Amniotic stem cell (primary cell): ENCODE measurements around the gene LHX4.

Experiments
- DNase-seq: peaks from one replicate; lab custom pipeline; 2025; lab: John Stamatoyannopoulos, UW

LHX4 gene

DNA sequence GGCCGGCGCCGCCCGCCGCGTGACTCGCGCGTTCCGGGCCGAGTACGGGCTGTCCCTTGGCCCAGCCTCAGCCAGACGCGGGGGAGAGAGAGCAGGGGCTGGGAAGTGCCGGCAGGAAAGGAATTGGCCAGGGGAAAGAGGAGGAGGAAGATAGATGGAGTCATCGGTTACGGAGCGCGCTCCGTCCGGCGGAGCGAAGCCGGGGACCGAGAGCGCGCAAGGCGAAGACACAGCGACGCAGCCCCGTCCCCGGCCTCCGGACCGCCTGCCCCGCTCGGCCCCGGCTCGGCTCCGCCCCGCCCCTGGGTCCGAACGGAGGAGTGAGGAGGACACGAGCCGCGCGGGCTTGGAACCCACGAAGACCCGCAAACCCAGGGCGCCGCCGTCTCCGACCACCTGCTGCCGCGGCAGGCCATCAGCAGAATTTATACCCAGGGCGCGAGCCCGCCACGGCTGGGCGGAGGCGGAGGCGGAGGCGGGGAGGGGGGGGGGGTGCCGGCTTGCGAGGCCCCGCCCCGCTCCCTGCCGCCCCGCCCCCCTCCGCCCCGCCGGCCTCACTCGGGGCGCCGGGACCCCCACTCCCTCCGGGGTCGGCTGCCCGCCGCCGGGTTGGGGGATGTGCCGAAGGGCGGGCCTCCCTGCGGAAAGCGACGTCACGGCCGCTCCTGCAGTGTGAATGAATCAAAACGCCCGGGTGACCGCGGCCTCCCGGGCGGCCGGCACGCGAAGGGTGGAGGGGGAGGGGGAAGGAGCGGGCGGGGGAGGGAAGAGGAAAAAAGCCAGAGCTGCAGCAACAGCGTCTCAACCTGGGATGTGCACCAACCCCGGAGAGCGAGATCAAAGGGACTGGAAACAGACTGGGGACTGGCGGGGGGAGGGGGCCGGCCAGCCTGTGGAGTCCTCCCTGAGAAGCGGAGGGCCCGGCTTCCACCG lies at the start of gene LHX4:
LHX4 (plus strand) TSS at position 782 of the 933 bp plus-strand sequence. CDS start 266 bp downstream, outside the sequence.
- no peak for DNase-seq

DNA sequence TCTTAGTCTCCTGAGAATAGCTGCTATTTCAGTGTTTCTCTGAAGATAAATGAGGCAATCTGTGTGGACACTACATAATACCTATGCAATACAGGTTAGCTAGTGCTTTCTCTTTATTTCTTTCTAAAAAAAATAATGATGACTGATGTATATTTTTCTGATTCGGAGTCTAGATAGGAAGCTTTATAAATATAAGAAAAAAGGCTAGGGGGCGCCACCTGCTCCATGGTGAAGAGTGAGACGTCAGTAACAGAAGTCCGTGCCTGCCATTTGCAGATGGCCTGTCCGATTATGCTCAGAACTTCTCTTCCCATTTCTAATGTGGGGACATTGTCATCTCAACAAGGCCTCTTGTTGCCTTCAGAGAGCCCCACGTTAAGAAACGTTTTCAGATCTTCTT lies 49.0 kb upstream of the LHX4 start:
- no peak for DNase-seq

DNA sequence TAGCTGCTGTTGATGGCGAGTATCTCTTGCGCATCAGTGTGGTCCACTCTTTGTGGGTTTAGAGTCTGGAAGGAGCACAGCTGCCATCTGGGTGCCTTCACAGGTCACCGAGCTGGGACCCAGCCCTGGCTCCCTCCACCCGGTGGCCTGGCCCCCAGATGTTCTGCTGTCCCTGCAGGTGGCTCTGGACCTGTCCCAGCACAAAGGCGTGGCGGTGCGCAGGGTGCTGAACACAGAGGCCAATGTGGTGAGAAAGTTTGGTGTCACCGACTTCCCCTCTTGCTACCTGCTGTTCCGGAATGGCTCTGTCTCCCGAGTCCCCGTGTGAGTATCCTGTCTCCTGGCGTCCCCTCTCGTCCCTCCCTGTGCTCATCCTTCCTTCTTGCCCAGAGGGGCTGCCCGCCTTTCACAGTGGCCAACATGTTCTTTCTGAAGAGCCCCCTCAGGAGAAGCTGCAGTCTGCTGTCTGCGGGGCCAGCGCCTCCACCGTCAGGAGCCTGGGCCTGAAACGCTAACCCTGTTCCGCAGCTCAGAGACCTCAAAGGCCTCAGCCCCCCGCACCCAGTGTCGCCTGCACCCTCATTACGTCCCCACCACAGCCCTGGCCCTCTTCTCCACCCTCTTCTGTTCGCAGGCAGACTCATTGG lies 47.9 kb upstream of the LHX4 start:
- DNase-seq, result no peak

DNA sequence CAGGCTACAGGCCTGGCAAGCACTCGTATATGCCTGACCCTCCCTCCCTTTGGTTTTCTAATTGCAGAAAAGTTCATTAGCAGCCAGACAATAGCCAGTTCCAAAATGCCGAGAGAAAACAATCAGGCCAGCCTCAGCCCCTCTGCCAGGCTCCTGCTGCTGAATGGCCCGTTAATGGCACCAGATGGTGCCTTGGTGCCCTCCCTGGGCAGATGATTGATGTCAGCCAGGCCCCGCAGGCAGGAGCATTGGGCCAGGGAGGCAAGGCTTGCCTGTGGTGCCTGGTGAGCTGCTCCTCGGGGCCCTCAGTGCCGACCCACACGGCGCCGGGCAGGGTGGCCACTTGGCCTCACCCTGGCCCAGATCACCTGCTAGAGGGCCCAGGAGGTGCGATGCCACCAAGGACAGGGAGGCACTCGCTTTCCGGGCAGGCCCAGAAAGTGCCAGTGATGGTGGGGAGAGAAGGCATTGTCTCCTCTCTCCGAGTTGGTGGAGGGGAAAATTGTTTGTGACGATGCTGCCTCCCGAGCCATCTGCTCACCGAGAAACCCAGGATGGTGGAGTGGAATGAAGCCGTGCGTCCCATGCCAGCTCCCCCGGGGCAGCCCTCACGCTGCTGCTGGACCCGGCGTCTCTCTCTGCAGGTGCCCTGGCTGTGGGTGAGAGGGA lies 47.3 kb upstream of the LHX4 start:
- no peak for DNase-seq

DNA sequence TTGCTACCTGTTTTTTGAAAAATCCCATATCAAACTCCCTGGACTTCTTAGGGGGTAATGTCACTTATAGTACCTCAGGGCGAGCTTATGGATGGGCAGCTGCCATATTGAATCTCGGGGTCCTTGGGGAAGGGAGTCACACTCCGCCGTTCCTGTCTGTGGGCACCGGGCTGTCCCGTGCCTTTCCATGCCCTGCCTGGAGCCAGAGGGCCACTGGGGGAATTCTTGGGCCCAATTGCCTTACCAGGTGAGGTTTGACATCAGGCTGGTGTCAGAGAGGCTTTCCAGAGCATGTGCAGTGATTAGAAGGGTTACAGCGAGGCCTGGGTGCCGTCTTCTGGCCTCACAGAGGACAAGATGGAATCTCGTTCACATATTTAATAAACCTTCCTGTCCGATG lies 46.6 kb upstream of the LHX4 start:
- no peak for DNase-seq

DNA sequence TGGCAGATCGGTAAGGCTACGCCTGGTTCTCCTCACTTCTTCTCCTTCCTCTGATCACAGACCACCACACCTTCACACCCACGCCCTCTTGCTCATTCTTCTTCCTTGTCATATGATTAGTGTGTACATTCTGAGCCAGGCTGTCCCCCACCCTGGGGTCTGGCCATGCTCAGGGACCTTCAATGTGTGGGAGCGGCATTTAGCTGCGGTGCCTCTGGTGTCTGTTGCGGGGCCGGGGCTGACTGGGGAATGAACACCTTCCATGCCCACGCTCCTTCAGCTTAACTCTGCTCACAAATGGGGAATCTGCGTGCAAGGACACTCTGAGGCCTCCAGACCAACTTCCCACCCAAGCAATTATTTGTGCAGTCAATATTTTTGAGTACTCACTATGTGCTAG lies 46.0 kb upstream of the LHX4 start:
- DNase-seq, result no peak

DNA sequence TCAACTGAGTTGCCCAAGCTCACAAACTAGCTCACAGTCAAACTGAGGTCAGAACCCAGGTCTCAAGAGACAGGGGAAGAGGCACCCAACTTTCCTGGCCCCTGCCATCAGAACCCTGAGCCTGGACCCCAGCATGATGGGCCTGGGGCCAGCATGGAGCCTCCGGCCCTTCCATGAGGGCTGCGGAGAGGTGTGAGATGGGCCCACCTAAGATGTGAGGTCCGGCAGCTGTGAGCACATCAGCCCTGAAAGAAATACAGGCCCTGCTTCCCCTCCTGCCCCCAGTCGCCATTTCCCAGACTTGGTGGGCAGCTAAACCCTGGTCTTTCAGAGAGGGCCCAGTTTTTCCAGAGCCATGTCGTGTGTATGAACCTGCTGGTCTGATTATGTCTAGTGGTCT lies 44.8 kb upstream of the LHX4 start:
- DNase-seq, result no peak

DNA sequence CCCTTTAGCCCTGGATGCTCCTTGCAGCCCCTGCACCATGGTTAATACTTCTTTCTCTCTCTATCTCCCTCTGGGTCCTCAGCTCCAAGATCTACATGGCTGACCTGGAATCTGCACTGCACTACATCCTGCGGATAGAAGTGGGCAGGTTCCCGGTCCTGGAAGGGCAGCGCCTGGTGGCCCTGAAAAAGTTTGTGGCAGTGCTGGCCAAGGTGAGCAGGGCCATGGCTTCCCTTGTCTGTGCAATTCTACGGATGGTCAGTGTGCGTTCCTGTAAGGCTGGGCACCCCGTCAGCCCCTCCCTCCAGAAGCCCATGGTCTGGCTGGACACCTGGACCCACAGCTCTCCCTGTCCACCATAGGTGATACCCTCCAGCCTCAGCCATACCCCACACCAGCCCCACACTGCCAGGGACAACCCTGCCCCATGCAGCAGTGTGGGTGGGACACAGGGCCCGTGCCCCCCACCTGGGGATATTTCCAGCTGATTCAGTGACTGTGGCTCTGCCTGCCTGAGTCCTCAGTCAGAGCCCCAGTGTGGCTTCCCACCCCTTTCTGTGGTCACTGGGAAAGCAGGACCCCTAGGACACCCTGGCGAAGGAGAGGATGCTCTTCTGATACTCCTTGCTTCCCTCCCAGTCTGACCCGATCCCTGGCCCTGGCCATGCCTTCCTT lies 44.0 kb upstream of the LHX4 start:
- no peak for DNase-seq

DNA sequence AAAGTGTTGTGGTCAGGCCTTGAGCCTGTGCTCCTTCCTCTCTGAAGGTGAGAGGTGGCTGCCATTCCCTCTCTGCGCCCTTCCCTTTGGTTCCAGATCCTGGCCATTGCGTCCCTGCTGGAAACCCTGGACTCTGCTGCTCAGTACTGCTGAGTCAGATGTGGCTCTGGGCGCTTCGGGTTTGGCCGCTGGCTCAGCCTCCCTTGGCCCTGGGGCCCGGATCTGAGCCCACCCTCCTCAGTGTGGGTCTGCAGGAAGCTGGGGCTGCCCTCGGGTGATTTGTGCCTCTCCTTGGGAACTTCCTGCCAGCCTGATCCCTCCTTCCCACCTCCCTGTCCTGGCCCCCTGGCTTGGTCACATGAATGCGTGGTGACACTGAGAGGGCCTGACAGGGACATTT lies 43.2 kb upstream of the LHX4 start:
- no peak for DNase-seq

DNA sequence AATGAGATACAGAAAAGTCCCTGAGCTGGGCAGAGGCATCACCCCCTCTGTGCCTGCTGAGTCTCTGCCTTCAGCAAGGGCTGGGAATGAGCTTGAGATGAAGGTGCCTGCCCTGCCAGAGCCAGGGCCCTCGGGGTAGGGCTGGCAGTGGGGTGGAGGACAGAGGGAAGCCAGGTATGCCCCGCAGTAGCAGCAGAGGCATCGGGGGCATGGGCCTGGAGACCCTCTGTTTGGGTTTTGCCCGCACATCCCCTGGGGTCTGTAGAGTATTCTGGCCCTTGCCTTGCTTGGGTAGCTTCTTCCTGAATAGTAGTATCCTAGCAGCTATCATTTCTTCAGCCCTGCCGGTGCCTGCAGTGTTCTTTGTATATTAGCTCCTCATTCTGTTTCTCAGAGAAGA lies 42.4 kb upstream of the LHX4 start:
- DNase-seq, result no peak

DNA sequence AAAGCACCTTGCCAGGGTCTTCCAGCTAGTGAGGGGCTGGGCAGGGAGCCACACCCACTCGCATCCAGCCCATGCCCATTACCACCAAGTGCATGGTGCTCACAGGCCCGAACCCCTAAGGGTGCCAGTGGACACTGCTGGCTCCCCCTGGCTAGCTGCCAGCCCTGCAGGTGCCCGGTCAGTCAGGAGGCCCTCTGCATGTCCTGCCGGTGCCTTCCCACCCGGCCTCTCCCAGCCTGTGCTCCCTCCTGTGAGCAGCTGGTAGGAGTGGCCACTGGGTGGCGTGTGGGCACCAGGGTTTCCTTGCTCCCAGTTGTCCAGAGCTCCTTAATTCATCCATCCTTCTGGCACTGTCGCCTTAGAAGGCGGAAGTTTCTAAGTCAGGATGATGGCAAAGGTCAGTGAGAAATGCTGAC lies 42.0 kb upstream of the LHX4 start:
- no peak for DNase-seq

DNA sequence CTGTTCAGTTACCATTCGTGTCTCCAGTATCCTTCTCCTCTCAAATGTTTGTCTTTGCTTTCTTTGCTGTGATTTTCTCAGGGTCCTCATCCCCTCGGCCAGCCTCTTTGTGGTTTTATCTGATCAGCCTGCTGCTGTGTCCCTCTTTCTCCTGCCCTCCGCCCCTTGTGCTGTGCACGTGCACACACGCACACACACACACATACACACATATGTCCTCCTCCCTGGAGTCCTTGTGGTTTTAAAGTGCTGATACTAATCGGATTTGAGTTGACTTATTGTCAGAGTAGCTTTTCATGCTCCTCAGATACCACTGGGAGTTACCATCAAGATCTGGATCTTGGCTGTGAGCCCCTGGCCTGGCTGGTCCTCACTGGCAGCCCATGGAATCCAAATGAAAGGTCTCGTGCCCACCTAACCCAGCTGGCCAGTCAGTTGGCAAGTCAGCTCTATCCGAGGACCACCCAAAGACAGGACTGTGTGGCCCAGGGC lies 41.3 kb upstream of the LHX4 start:
- DNase-seq, result no peak

DNA sequence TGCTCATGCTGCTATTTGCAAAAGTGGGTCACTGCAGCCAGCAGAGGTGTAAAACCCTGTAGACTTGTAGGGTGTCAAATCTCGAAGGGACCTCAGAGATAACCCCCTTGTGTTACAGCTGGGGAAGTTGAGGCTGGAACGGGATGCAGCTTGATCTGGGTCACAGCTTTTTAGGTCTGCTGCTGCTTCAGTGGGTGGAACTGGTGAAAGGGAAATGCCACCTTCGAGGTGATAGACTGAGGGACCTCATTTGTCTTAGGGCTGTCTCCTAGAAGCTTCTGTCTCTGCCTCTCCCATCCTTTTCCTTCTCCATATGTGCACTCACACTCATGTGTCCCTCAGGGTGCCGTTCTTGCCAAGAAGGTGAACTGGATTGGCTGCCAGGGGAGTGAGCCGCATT lies 40.0 kb upstream of the LHX4 start:
- no peak for DNase-seq

DNA sequence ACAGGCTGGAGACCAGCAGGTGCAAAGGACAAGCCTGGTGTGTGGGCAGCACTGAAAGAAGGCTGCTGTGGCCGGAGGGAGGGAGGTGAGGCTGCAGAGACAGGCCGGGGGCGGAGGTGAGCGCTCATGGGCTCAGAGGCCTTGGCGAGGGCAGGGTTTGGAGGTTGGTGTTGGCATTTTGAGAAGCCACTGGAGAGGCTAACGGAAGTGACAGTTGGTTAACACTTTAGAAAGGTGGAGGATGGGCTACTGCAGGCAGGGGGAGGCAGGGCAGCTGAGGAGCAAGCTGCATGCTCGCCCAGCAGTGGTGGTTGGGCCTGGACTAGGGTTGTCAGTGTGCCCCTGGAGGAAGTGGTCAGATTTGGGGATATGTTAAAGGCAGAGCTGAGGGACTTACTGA lies 37.9 kb upstream of the LHX4 start:
- no peak for DNase-seq

DNA sequence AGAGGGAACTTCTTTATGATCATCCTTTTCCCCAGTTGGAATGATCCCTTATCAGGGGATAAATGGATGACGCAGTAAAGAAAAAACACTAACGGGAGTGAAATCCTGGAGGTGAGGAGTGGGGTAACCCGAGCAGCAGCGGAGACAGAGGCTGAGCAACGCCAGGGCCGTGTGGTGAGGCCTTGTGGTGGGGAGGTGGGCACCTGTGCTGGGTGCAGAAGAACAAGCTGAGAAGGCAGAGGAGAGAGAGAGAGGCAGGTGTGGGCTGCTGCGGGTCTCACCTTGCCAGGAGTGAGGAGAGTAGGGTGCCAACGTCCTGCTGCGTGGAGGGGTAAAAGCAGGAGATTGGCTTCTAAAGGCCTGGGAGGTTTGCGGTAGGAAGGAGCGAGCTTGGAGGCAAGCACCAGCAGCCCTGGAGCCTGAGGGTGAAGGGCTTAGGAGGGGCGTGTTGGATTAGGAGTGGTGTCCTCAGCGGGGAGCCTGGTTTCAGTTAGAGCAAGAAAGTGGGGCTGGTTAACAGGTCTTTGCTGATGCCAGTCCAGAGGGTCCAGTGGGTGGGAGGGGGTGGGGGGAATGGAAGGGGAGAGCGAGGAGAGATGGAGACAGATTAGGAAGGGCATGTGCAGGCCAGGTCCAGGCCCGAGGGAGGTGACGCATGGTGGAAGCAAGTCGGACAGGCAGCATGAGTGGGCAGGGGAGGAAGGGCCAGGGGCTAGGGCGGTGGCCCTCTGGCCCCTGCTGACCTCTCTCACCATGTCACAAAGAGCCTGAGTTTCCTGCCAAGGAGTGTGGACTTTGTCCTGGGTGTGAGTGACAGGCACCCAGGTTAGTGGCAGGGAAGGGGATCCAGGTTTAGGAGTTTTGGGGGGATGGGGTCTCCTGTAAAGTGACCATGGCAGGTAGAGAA lies 36.7 kb upstream of the LHX4 start:
- no peak for DNase-seq

DNA sequence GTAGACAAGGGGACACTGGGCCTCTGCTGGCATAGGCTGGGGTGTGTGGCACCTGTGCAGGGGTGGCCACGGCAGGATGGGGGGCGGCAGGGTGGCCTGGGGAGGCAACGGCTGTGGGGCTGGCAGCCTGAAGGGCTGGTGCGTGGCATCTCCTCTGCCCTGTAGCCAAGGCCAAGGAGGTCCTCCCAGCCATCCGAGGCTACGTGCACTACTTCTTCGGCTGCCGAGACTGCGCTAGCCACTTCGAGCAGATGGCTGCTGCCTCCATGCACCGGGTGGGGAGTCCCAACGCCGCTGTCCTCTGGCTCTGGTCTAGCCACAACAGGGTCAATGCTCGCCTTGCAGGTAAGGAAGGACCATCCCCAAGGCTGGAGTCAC lies 36.0 kb upstream of the LHX4 start:
- no peak for DNase-seq

DNA sequence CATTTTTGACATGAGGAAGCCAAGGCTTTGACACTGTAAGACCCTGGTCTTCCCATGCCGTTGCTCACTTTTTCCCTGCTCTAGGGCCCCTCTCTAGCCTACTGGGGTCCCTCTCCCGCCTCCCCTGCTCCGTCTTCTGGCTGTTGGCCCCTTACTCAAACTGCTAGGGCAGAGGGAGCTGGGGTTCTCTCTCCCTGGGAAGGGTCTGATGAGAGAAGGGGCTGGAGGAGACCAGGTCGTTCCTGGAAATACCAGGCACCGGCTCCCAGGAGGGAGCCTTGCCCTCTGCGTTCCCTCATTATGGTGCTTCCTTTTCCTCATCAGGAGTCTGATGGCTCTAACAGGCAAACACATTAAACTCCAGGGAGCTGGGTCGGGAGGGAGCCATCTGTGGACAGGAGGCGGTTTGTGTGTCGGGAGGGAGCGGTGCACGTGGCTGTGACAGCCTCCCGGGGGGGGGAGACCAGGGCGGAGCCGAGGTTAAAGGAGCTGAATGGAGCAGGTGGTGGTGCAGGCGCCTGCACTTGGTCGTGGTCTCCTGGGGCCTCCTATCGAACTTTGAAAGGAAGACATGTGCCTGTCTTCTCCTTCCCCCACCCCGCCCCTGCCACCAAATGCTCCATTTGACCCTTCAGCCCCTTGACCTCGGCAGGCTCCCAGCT lies 35.4 kb upstream of the LHX4 start:
- no peak for DNase-seq

DNA sequence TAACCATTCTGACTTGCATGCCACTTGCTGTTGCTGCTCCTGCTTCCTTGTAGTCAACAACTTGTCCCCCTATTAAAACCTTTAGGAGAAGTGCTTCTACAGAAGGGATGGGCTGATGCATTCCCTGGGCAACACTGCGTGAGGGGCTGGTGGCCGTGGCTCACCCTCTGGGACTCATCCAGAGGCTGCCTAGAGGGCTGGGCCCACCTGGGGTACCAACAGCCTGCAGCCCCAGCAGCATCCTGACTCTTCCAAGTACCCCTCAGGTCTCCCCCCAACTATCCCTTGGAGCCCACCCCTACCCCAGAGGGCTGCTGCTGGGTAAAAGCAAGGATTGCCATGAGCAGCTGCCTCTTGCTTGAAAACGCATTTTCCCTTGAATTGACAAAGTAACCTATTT lies 34.7 kb upstream of the LHX4 start:
- DNase-seq, result no peak

DNA sequence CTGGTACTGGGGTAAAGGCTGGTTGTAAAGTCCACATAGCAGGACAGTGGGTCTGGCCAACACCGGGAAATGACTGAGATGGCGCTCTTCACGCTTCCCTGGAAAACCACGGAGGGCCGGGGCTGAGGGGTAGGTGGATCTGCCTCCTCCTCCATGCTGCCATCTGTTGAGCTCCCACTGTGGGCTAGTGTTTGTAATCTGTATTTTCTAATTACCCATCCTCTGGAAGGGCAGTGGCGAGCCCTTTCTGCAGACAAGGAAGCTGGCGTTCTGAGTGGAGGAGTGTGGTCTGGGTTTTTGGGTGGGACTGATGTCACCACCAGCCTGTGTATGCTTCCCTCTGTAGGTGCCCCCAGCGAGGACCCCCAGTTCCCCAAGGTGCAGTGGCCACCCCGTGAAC lies 34.1 kb upstream of the LHX4 start:
- no peak for DNase-seq

DNA sequence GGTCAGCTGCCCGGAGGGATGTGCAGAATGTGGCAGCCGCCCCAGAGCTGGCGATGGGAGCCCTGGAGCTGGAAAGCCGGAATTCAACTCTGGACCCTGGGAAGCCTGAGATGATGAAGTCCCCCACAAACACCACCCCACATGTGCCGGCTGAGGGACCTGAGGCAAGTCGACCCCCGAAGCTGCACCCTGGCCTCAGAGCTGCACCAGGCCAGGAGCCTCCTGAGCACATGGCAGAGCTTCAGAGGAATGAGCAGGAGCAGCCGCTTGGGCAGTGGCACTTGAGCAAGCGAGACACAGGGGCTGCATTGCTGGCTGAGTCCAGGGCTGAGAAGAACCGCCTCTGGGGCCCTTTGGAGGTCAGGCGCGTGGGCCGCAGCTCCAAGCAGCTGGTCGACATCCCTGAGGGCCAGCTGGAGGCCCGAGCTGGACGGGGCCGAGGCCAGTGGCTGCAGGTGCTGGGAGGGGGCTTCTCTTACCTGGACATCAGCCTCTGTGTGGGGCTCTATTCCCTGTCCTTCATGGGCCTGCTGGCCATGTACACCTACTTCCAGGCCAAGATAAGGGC lies 33.5 kb upstream of the LHX4 start:
- DNase-seq, result no peak
